DMS114 treated with DMSO at 0.1 percent for 48 hours (cell line): ENCODE data around the gene MT2A.
"Not testable (repeated sequence)": the region's sequence is repeated elsewhere in the genome, so short reads cannot be mapped to it uniquely, and the experiment has no call there.

ENCODE experiments used
- DNase-seq: peaks from one replicate; lab custom pipeline; 2025; ENCODE audit not compliant: unreplicated experiment; lab: John Stamatoyannopoulos, UW

The MT2A gene

GRCh38 chr16:56608043-56608875 is at the start of gene MT2A:
Gene MT2A, plus strand, starts transcription at chr16:56608584. Its CDS starts 72 bp downstream, at chr16:56608656.
- DNase-seq = peak; percentile 95

GRCh38 chr16:56559109-56559508 is 49.3 kb upstream of the MT2A start:
- no peak for DNase-seq

- DNase-seq = no peak
These were observed 47.9 kb upstream of the MT2A start for GRCh38 chr16:56560447-56560846.

- no peak for DNase-seq
These were observed 47.3 kb upstream of the MT2A start for GRCh38 chr16:56561126-56561525.

GRCh38 chr16:56564793-56565477 is 43.4 kb upstream of the MT2A start, which contains the start of gene MT4:
Gene MT4, plus strand, starts transcription at chr16:56565073. Its CDS starts 56 bp downstream, at chr16:56565129.
- no peak for DNase-seq

GRCh38 chr16:56569971-56570370 is 38.4 kb upstream of the MT2A start:
- DNase-seq = no peak

GRCh38 chr16:56571525-56571924 is 36.9 kb upstream of the MT2A start:
- no peak for DNase-seq

- no peak for DNase-seq
These were observed 33.8 kb upstream of the MT2A start for GRCh38 chr16:56574625-56575024.

GRCh38 chr16:56576585-56577299 is 31.6 kb upstream of the MT2A start:
- no peak for DNase-seq

GRCh38 chr16:56577300-56577625 is 31.1 kb upstream of the MT2A start:
- no peak for DNase-seq

- no peak for DNase-seq
These were observed 27.9 kb upstream of the MT2A start for GRCh38 chr16:56580391-56581048.

- DNase-seq = not testable (repeated sequence)
These were observed 25.5 kb upstream of the MT2A start for GRCh38 chr16:56582911-56583310.

- no peak for DNase-seq
These were observed 24.8 kb upstream of the MT2A start for GRCh38 chr16:56583351-56584168.

- DNase-seq = no peak
These were observed 24.1 kb upstream of the MT2A start for GRCh38 chr16:56584276-56584675.

- no peak for DNase-seq
These were observed 19.6 kb upstream of the MT2A start for GRCh38 chr16:56588781-56589140.

- DNase-seq = peak; percentile 11
These were observed 19.0 kb upstream of the MT2A start, which contains the start of gene MT3 for GRCh38 chr16:56589141-56590039. Gene MT3, plus strand, starts transcription at chr16:56589528. Its CDS starts 63 bp downstream, at chr16:56589591.

GRCh38 chr16:56591377-56592060 is 16.9 kb upstream of the MT2A start:
- no peak for DNase-seq

GRCh38 chr16:56593573-56594291 is 14.7 kb upstream of the MT2A start:
- DNase-seq = no peak
